ENCODE data around the gene PMM1. TPM values are rescaled to one million over a fixed set of nuclear protein-coding genes. Genes with fewer than 3 reads are reported as not detected.

PMM1 gene
- total and polyA plus RNA-seq, 3 experiments from 2014 or later = 27.5 to 33.3 (median 33.2) TPM

DNA sequence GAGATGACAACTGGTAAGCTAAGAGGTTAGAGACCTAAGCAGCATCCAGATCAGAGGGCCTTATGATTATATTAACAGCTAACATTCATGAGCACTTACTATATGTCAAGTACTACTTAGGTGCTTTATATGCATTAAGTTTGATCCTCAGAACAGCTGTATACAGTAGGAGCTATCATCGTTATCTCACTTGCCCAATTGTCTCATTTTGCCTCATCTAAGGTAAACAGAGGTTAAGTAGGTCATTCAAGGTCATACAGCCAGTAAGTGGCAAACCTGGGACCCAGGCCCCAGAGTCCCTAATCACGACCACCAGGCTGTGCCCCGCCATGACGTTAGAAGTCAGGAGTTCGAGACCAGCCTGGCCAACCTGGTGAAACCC is 40.8 kb downstream of the PMM1 start:
- Histone ChIP-seq H3K9me3 (ENCODE audit: low read length) (no peaks in the 10 kb centered on the region), H3K27ac (ENCODE audit: low read depth, low read length) (no peak overlapping the region), H3K36me3 (ENCODE audit: insufficient read depth, low read length) (no peaks in the 10 kb centered on the region), H3K27me3 (ENCODE audit: insufficient read depth, low read length, poor library complexity, severe bottlenecking) (no peaks in the 10 kb centered on the region), H3K4me1 (ENCODE audit: insufficient read depth, low read length) (peaks cover 9% of the 10 kb centered on the region), H3K4me3 (ENCODE audit: low read length) (no peak overlapping the region)
- no peaks in the 10 kb centered on the region for H3K9me3 Mint-ChIP-seq
- peaks cover 4 to 5% of the 10 kb centered on the region in 2 donors for H3K27me3 Mint-ChIP-seq
- H3K4me3 Mint-ChIP-seq = peak overlapping the region in 1 of 7 donors; percentile 54
- POLR2A ChIA-PET = no interaction called here
- peaks cover 14 to 18% (median 16%) of the 10 kb centered on the region in 3 donors for H3K4me1 Mint-ChIP-seq
- CTCF ChIA-PET = interaction anchor here (1.7 kb wide), 1 partner anchor 8 kb away, joined by 4 read pairs; no protein-coding TSS in a partner anchor
- no peak overlapping the region for H3K27ac Mint-ChIP-seq
- peaks cover 0 to 4% (median 0%) of the 10 kb centered on the region in 3 donors for H3K36me3 Mint-ChIP-seq
- DNase-seq = no peak

DNA sequence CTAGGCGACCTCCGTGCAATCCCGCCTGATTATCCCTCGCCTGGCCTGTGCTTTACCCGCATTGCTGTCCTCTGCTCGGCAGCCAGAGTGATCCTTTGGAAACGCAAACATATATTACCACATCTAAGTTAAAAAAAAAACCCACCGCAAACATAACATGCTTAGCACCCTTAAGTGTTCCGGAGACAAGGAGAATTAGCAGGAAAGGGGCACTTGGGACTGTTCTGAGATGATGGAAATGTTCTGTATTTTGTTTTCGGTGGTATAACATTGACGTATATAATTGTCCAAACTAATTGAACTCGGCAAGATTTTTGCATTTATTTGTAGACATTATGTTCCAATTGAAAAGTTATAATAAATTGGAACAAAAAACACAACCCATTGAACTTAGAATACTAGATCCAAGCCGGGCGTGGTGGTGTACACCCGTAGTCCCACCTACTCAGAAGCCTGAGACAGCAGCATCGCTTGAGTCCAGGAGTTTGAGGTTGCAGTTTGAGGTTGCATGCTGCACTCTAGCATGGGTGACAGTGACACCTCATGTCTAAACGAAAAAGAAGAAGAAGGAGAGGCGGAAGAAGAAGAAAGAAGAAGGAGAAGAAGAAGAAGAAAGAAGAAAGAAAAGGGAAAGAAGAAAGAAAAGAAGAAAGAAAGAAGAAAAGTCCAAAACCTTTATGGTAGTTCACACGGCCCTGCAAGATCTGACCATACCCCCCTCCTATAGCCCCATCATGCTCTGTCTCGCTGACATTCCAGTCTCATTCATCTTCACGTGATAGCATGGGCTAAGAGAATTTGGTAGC is 44.8 kb downstream of the PMM1 start:
- CTCF ChIA-PET = no interaction called here

DNA sequence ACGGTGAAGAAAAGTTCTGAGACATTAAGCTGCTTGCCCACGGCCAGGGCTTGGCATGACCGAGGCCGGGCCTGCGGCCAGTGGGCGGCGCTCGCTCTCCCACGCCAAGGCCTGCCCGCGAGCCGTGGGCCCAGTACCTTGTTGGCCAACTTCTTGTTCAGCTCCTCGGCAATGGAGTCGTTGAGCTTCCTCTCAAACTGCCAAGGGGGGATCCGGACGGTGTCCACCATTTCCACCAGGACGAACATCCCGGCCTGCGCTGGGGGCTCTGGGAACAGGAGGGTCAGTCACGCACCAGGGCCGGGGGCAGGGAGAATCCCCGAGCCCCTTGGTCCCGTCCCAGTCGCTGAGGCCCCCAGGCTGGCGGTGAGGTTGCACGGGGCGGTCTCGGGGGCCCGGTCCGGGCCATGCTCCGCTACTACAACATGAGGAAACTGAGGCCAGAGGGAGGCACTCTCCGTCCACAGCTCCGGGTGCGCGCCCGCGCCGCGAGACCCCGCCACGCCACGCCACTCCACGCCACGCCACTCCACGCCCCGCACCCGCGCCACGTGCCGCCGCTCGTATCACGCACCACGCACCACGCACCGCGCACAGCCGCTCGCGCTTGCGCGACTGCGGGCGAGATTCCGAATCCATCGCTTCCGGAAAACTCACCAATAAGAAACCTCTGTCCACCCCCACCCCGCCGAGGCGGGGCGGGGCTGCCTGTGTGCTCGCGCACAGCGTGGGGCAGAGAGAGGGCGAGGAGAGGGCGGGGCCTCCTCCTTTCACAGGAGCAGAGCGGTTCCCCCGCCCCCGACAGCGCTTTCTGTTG is 45.6 kb downstream of the PMM1 start, which contains the start of gene POLR3H:
POLR3H (minus strand) TSS at position 617 of the 817 bp plus-strand sequence; CDS start at position 248, 369 bp downstream.
- Histone ChIP-seq H3K36me3 (ENCODE audit: insufficient read depth, low read length) (no peaks in the 10 kb centered on the region), H3K27me3 (ENCODE audit: insufficient read depth, low read length, poor library complexity, severe bottlenecking) (no peaks in the 10 kb centered on the region), H3K27ac (ENCODE audit: low read depth, low read length) (peak within 1 kb of the TSS; percentile 75), H3K4me3 (ENCODE audit: low read length) (peak within 1 kb of the TSS; percentile 88), H3K4me1 (ENCODE audit: insufficient read depth, low read length) (peaks cover 21% of the 10 kb centered on the region), H3K9me3 (ENCODE audit: low read length) (no peaks in the 10 kb centered on the region)
- H3K27me3 Mint-ChIP-seq = peaks cover 0 to 5% of the 10 kb centered on the region in 2 donors
- peaks cover 0 to 23% (median 2%) of the 10 kb centered on the region in 3 donors for H3K36me3 Mint-ChIP-seq
- DNase-seq = peak; percentile 95 to 98 (median 95)
- H3K4me3 Mint-ChIP-seq = peak within 1 kb of the TSS; percentile 89 to 98 (median 96)
- H3K4me1 Mint-ChIP-seq = peaks cover 38 to 53% (median 51%) of the 10 kb centered on the region in 3 donors
- ChIA-PET CTCF (interaction anchor here (0.7 to 1.1 kb wide), 4 partner anchors 11 to 74 kb away, joined by 3 to 4 read pairs (median 4); no protein-coding TSS in a partner anchor), POLR2A (interaction anchor here (0.8 to 1.3 kb wide), 5 partner anchors 46 to 162 kb away, joined by 3 to 5 read pairs (median 4); partner anchors contain the start of genes PHF5A, PMM1, TEF and XRCC6)
- H3K27ac Mint-ChIP-seq = peak within 1 kb of the TSS; percentile 89 to 99 (median 96)
- no peaks in the 10 kb centered on the region for H3K9me3 Mint-ChIP-seq

More for the DNA sequence above, 44.8 kb downstream of the PMM1 start:
- Mint-ChIP-seq H3K27ac (peak overlapping the region; percentile 87 to 99 (median 96)), H3K27me3 (peaks cover 0 to 5% of the 10 kb centered on the region in 2 donors), H3K36me3 (peaks cover 0 to 15% (median 0%) of the 10 kb centered on the region in 3 donors), H3K4me1 (peaks cover 38 to 51% (median 45%) of the 10 kb centered on the region in 3 donors), H3K9me3 (no peaks in the 10 kb centered on the region), H3K4me3 (peak overlapping the region; percentile 89 to 98 (median 96))
- no peak for DNase-seq
- Histone ChIP-seq H3K27ac (ENCODE audit: low read depth, low read length) (peak overlapping the region; percentile 36), H3K9me3 (ENCODE audit: low read length) (no peaks in the 10 kb centered on the region), H3K27me3 (ENCODE audit: insufficient read depth, low read length, poor library complexity, severe bottlenecking) (no peaks in the 10 kb centered on the region), H3K4me1 (ENCODE audit: insufficient read depth, low read length) (peaks cover 21% of the 10 kb centered on the region), H3K36me3 (ENCODE audit: insufficient read depth, low read length) (no peaks in the 10 kb centered on the region), H3K4me3 (ENCODE audit: low read length) (peak overlapping the region; percentile 62)
- POLR2A ChIA-PET = interaction anchor here (1.3 kb wide), 1 partner anchor 163 kb away, joined by 5 read pairs; the partner anchor contains the start of gene TEF

DNA sequence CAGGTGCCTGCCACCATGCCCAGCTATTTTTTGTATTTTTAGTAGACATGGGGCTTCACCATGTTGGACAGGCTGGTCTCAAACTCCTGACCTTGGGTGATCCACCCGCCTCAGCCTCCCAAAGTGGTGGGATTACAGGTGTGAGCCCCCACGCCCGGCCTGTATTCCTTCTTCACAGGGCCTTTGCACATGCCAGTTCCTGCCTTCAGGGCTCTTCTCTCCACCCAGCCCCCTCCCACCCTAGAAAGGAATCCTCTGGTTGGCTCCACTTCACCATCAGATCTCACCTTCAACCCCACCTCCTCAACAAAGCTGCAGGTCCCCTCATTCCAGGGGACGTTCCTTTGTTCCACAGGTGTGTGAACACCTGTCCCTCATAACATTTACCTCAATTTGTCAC is 47.4 kb downstream of the PMM1 start:
- peaks cover 0 to 5% of the 10 kb centered on the region in 2 donors for H3K27me3 Mint-ChIP-seq

DNA sequence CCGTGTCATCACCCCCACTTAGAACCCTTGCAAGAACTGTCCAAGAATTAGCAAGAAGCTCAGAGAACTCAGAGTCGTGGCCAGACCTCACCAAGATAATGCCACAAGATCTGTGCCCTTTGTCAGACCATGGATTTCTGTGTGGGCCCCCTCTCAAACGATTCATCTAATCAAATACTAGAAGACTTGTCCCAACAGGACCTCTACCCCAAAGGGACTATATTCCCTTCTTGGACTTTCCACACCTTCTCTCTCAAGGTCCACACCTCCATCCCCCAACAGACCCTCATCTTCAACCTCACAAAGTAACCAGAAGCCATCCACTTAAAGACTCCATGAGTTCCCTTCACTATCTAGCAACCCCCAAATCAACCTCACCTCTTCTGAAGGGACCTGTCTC is 48.2 kb downstream of the PMM1 start:
- ChIA-PET POLR2A (no interaction called here), CTCF (interaction anchor here (1.4 kb wide), 1 partner anchor 138 kb away, joined by 4 read pairs; no protein-coding TSS in a partner anchor)
- Mint-ChIP-seq H3K4me1 (peaks cover 38 to 53% (median 51%) of the 10 kb centered on the region in 3 donors), H3K9me3 (no peaks in the 10 kb centered on the region), H3K27me3 (peaks cover 0 to 5% of the 10 kb centered on the region in 2 donors), H3K4me3 (peak overlapping the region; percentile 0 to 69 (median 22)), H3K27ac (peak overlapping the region in 7 of 8 donors; percentile 11 to 89 (median 35)), H3K36me3 (peaks cover 0 to 37% (median 2%) of the 10 kb centered on the region in 3 donors)
- DNase-seq = no peak
- H3K4me3 ChIP-seq (ENCODE audit: low read length) = no peak overlapping the region
- no peaks in the 10 kb centered on the region for H3K36me3 ChIP-seq (ENCODE audit: insufficient read depth, low read length)
- no peak overlapping the region for H3K27ac ChIP-seq (ENCODE audit: low read depth, low read length)
- H3K4me1 ChIP-seq (ENCODE audit: insufficient read depth, low read length) = peaks cover 21% of the 10 kb centered on the region
- no peaks in the 10 kb centered on the region for H3K9me3 ChIP-seq (ENCODE audit: low read length)
- no peaks in the 10 kb centered on the region for H3K27me3 ChIP-seq (ENCODE audit: insufficient read depth, low read length, poor library complexity, severe bottlenecking)

More for the DNA sequence above, 47.4 kb downstream of the PMM1 start:
- H3K4me3 ChIP-seq (ENCODE audit: low read length) = no peak overlapping the region
- peaks cover 21% of the 10 kb centered on the region for H3K4me1 ChIP-seq (ENCODE audit: insufficient read depth, low read length)
- POLR2A ChIA-PET = no interaction called here
- Mint-ChIP-seq H3K4me3 (peak overlapping the region; percentile 89 to 98 (median 96)), H3K9me3 (no peaks in the 10 kb centered on the region), H3K27ac (peak overlapping the region; percentile 78 to 92 (median 88)), H3K4me1 (peaks cover 38 to 53% (median 51%) of the 10 kb centered on the region in 3 donors), H3K36me3 (peaks cover 0 to 33% (median 2%) of the 10 kb centered on the region in 3 donors)
- H3K27ac ChIP-seq (ENCODE audit: low read depth, low read length) = no peak overlapping the region
- no peaks in the 10 kb centered on the region for H3K27me3 ChIP-seq (ENCODE audit: insufficient read depth, low read length, poor library complexity, severe bottlenecking)
- H3K9me3 ChIP-seq (ENCODE audit: low read length) = no peaks in the 10 kb centered on the region
- CTCF ChIA-PET = interaction anchor here (1.2 to 1.4 kb wide), 2 partner anchors 124 to 139 kb away, joined by 3 to 4 read pairs; no protein-coding TSS in a partner anchor
- H3K36me3 ChIP-seq (ENCODE audit: insufficient read depth, low read length) = no peaks in the 10 kb centered on the region
- DNase-seq = no peak

DNA sequence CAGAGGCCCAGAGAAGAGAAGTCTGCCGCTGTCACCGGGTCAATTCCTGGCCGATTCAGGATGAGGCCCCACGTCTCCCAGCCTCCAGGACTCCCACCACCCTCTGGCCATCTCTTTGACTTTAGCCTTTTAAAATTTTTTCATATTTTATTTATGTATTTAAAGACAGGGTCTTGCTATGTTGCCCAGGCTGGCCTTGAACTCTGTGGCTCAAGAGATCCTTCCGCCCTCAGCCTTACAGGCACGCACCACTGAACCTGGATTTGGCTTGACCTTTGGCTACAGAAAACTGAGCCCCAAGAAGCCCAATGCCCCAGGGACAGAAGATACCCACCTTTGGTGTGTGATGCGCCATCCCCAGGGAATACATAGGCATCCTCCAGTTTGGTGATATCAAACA is 49.3 kb downstream of the PMM1 start:
- DNase-seq = no peak
- H3K4me1 Mint-ChIP-seq = peaks cover 36 to 49% (median 47%) of the 10 kb centered on the region in 3 donors
- peaks cover 0 to 38% (median 2%) of the 10 kb centered on the region in 3 donors for H3K36me3 Mint-ChIP-seq
- no peaks in the 10 kb centered on the region for H3K27me3 ChIP-seq (ENCODE audit: insufficient read depth, low read length, poor library complexity, severe bottlenecking)
- no peaks in the 10 kb centered on the region for H3K9me3 ChIP-seq (ENCODE audit: low read length)
- H3K4me3 ChIP-seq (ENCODE audit: low read length) = no peak overlapping the region
- H3K4me1 ChIP-seq (ENCODE audit: insufficient read depth, low read length) = peaks cover 21% of the 10 kb centered on the region
- peak overlapping the region in 4 of 8 donors; percentile 47 to 89 (median 84) for H3K27ac Mint-ChIP-seq
- ChIA-PET POLR2A (no interaction called here), CTCF (no interaction called here)
- peak overlapping the region in 1 of 7 donors; percentile 70 for H3K4me3 Mint-ChIP-seq
- H3K27me3 Mint-ChIP-seq = peaks cover 0 to 5% of the 10 kb centered on the region in 2 donors
- no peaks in the 10 kb centered on the region for H3K36me3 ChIP-seq (ENCODE audit: insufficient read depth, low read length)
- no peak overlapping the region for H3K27ac ChIP-seq (ENCODE audit: low read depth, low read length)
- H3K9me3 Mint-ChIP-seq = no peaks in the 10 kb centered on the region

DNA sequence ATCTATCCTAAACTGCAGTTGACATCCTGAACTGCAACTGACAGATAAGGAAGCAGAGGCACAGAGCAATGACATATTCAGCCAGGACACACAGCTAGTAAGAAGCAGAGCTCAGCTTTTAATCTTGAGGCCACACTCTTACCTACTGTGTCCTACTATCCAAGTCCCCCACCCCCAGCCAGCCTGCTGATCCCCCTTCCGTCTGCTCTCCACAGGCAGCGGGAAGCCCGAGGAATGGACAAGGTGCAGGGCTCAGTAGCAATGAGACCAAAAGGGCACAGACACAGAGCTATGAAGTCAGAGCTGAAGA is 49.7 kb downstream of the PMM1 start:
- no peaks in the 10 kb centered on the region for H3K36me3 ChIP-seq (ENCODE audit: insufficient read depth, low read length)
- Mint-ChIP-seq H3K27ac (peak overlapping the region in 7 of 8 donors; percentile 23 to 89 (median 47)), H3K36me3 (peaks cover 0 to 42% (median 5%) of the 10 kb centered on the region in 3 donors), H3K27me3 (peaks cover 0 to 5% of the 10 kb centered on the region in 2 donors), H3K4me3 (peak overlapping the region in 1 of 7 donors; percentile 49), H3K4me1 (peaks cover 32 to 45% (median 43%) of the 10 kb centered on the region in 3 donors), H3K9me3 (no peaks in the 10 kb centered on the region)
- no peaks in the 10 kb centered on the region for H3K27me3 ChIP-seq (ENCODE audit: insufficient read depth, low read length, poor library complexity, severe bottlenecking)
- H3K9me3 ChIP-seq (ENCODE audit: low read length) = no peaks in the 10 kb centered on the region
- no peak for DNase-seq
- H3K4me3 ChIP-seq (ENCODE audit: low read length) = no peak overlapping the region
- ChIA-PET CTCF (no interaction called here), POLR2A (no interaction called here)
- peaks cover 17% of the 10 kb centered on the region for H3K4me1 ChIP-seq (ENCODE audit: insufficient read depth, low read length)
- no peak overlapping the region for H3K27ac ChIP-seq (ENCODE audit: low read depth, low read length)

Measured in CD8-positive, alpha-beta memory T cell (primary cell).